WTC11 (cell line): Measurements from ENCODE around the gene DYNLT1. TPM values are rescaled to one million over a fixed set of nuclear protein-coding genes. Genes with fewer than 3 reads are reported as not detected.
"Not testable (repeated sequence)": the region's sequence is repeated elsewhere in the genome, so short reads cannot be mapped to it uniquely, and the experiment has no call there.

ENCODE experiments used
- ATAC-seq: fragments of 200-7000 bp; cut with Tn5 transposase; 2 replicates; pipeline ENCODE4 v1.10.0; 2021; ENCODE audit warnings: mild to moderate bottlenecking, moderate library complexity
- CTCF ChIA-PET: fragments of 300-600 bp; sonication (Branson Sonifier 250); formaldehyde crosslinking; loops from one replicate; lab custom pipeline; 2021; ENCODE audit warnings: antibody characterized with exemption; lab: Charles Lee
- POLR2A ChIA-PET: fragments of 350-600 bp; sonication (Branson Sonifier 250); formaldehyde crosslinking; loops from one replicate; lab custom pipeline; 2021; ENCODE audit warnings: antibody characterized with exemption; lab: Charles Lee
- DNase-seq: peaks from one replicate; pipeline ENCODE4 v3.0.0; 2021; ENCODE audit warnings: low spot score
- H3K27ac Mint-ChIP-seq: 2 replicates; pipeline ENCODE4 v1.8.0; 2021; ENCODE audit warnings: mixed read lengths
- H3K27me3 Mint-ChIP-seq: 2 replicates; pipeline ENCODE4 v1.8.0; 2021; ENCODE audit warnings: low read depth, mild to moderate bottlenecking, moderate library complexity, mixed read lengths
- H3K36me3 Mint-ChIP-seq: 2 replicates; pipeline ENCODE4 v1.8.0; 2021; ENCODE audit warnings: mixed read lengths
- H3K4me1 Mint-ChIP-seq: 2 replicates; pipeline ENCODE4 v1.8.0; 2022; ENCODE audit warnings: mixed read lengths
- H3K4me3 Mint-ChIP-seq: 2 replicates; pipeline ENCODE4 v1.8.0; 2021; ENCODE audit warnings: mild to moderate bottlenecking, moderate library complexity, mixed read lengths
- H3K9me3 Mint-ChIP-seq: 2 replicates; pipeline ENCODE4 v1.8.0; 2021; ENCODE audit warnings: mixed read lengths
- ARID4B ChIP-seq: sonication (generic); formaldehyde crosslinking; IDR thresholded peaks from 2 replicates; pipeline ENCODE4 v1.8.0; 2023; ENCODE audit warnings: missing genetic modification reagents, mild to moderate bottlenecking, borderline replicate concordance
- CBFB ChIP-seq: sonication (generic); formaldehyde crosslinking; IDR thresholded peaks from 2 replicates; pipeline ENCODE4 v1.8.1; 2022; ENCODE audit warnings: mild to moderate bottlenecking, low read depth, missing genetic modification reagents
- CREM ChIP-seq: sonication (generic); formaldehyde crosslinking; IDR thresholded peaks from 2 replicates; pipeline ENCODE4 v1.8.1; 2022; ENCODE audit warnings: mild to moderate bottlenecking, missing genetic modification reagents, moderate library complexity
- E2F4 ChIP-seq: sonication (generic); formaldehyde crosslinking; IDR thresholded peaks from 2 replicates; pipeline ENCODE4 v1.8.1; 2022; ENCODE audit warnings: low read depth, mild to moderate bottlenecking, moderate library complexity, missing genetic modification reagents, borderline replicate concordance
- ELF4 ChIP-seq: sonication (generic); formaldehyde crosslinking; IDR thresholded peaks from 2 replicates; pipeline ENCODE4 v1.8.1; 2022; ENCODE audit warnings: low read depth, mild to moderate bottlenecking, moderate library complexity, missing genetic modification reagents
- EMX1 ChIP-seq: fragments of 250-450 bp; sonication (Bioruptor Pico); IDR thresholded peaks from 2 replicates; pipeline ENCODE4 v1.8.0; 2021; ENCODE audit warnings: mild to moderate bottlenecking
- GRHL2 ChIP-seq: fragments of 250-450 bp; sonication (Bioruptor Pico); IDR thresholded peaks from 2 replicates; pipeline ENCODE4 v1.8.0; 2022; ENCODE audit warnings: mild to moderate bottlenecking, moderate library complexity; ENCODE audit not compliant: insufficient replicate concordance, severe bottlenecking
- JAZF1 ChIP-seq: fragments of 250-450 bp; sonication (Bioruptor Pico); IDR thresholded peaks from 2 replicates; pipeline ENCODE4 v1.9.0; 2021; ENCODE audit warnings: moderate library complexity, mild to moderate bottlenecking, inconsistent platforms
- MYBL2 ChIP-seq: sonication (generic); formaldehyde crosslinking; IDR thresholded peaks from 2 replicates; pipeline ENCODE4 v1.8.1; 2023; ENCODE audit warnings: mild to moderate bottlenecking, moderate library complexity, missing genetic modification reagents
- NFATC4 ChIP-seq: fragments of 250-450 bp; sonication (Bioruptor Pico); IDR thresholded peaks from 2 replicates; pipeline ENCODE4 v1.9.0; 2021; ENCODE audit warnings: mild to moderate bottlenecking
- SMAD3 ChIP-seq: sonication (generic); formaldehyde crosslinking; IDR thresholded peaks from 2 replicates; pipeline ENCODE4 v1.8.0; 2022; ENCODE audit warnings: missing genetic modification reagents, mild to moderate bottlenecking, borderline replicate concordance
- TCF7 ChIP-seq: sonication (generic); formaldehyde crosslinking; IDR thresholded peaks from 2 replicates; pipeline ENCODE4 v1.8.0; 2022; ENCODE audit warnings: mild to moderate bottlenecking, low read depth, missing genetic modification reagents, moderate library complexity
- ZMAT4 ChIP-seq: fragments of 250-450 bp; sonication (Bioruptor Pico); IDR thresholded peaks from 2 replicates; pipeline ENCODE4 v1.9.0; 2021; ENCODE audit warnings: mild to moderate bottlenecking
- ZNF121 ChIP-seq: sonication (generic); formaldehyde crosslinking; IDR thresholded peaks from 2 replicates; pipeline ENCODE4 v1.8.0; 2023; ENCODE audit warnings: missing genetic modification reagents
- ZNF263 ChIP-seq: sonication (generic); formaldehyde crosslinking; IDR thresholded peaks from 2 replicates; pipeline ENCODE4 v1.8.1; 2022; ENCODE audit warnings: low read depth, mild to moderate bottlenecking, moderate library complexity, missing genetic modification reagents
- ZNF396 ChIP-seq: fragments of 250-450 bp; sonication (Bioruptor Pico); IDR thresholded peaks from 2 replicates; pipeline ENCODE4 v1.8.0; 2021; ENCODE audit warnings: mild to moderate bottlenecking, moderate library complexity, borderline replicate concordance
- ZNF425 ChIP-seq: fragments of 250-450 bp; sonication (Bioruptor Pico); conservative IDR thresholded peaks from 2 replicates; pipeline ENCODE4 v1.9.0; 2021; ENCODE audit warnings: mild to moderate bottlenecking
- total RNA-seq: library from RNA; stranded (reverse); gene quantifications from 3 replicates; pipeline ENCODE4 v1.2.3, GENCODE V29; 2021

Gene DYNLT1
- total RNA-seq, 1 experiment from 2014 or later, result 79.0 TPM

- POLR2A ChIA-PET, result no interaction called here
- H3K4me1 Mint-ChIP-seq, result peaks cover 18% of the 10 kb centered on the region
- CTCF ChIA-PET, result interaction anchor here (0.7 kb wide), 2 partner anchors 25 to 65 kb away, joined by 3 to 4 read pairs; no protein-coding TSS in a partner anchor
- ATAC-seq (no peak; the same call in 1 of the 2 replicates), DNase-seq (no peak)
- no peaks in the 10 kb centered on the region for H3K9me3 Mint-ChIP-seq
- no peak overlapping the region for H3K4me3 Mint-ChIP-seq
- no peaks in the 10 kb centered on the region for H3K36me3 Mint-ChIP-seq
- no peaks in the 10 kb centered on the region for H3K27me3 Mint-ChIP-seq
- no peak for TF ChIP-seq ELF4 (CRISPR knock-in tag)
- TF ChIP-seq NFATC4, result no peak
- no peak for TF ChIP-seq ZNF425
- no peak for TF ChIP-seq CBFB (CRISPR knock-in tag)
- TF ChIP-seq ZNF263 (CRISPR knock-in tag), result no peak
- TF ChIP-seq EMX1 (CRISPR knock-in tag), result no peak
- TF ChIP-seq ZMAT4 (CRISPR knock-in tag), result no peak
- TF ChIP-seq CREM (CRISPR knock-in tag), result no peak
- TF ChIP-seq ZNF121, result no peak
- TF ChIP-seq GRHL2, result no peak
- TF ChIP-seq MYBL2, result no peak
- TF ChIP-seq ZNF396 (CRISPR knock-in tag), result no peak
- no peak for TF ChIP-seq JAZF1 (CRISPR knock-in tag)
- TF ChIP-seq ARID4B, result no peak
- no peak for TF ChIP-seq SMAD3
- no peak for TF ChIP-seq TCF7 (CRISPR knock-in tag)
- no peak for TF ChIP-seq E2F4 (CRISPR knock-in tag)
- TF ChIP-seq, all 79 proteins: peak for 0
- no peak overlapping the region for H3K27ac Mint-ChIP-seq
These were observed 9.2 kb upstream of the DYNLT1 start for GRCh38 chr6:158653577-158654354.

GRCh38 chr6:158651981-158652737 lies 7.6 kb upstream of the DYNLT1 start:
- H3K9me3 Mint-ChIP-seq, POLR2A ChIA-PET, ATAC-seq, H3K4me3 Mint-ChIP-seq, H3K27ac Mint-ChIP-seq, H3K27me3 Mint-ChIP-seq, H3K36me3 Mint-ChIP-seq, DNase-seq: not testable (repeated sequence)
- CTCF ChIA-PET, result interaction anchor here (2.8 kb wide), 1 partner anchor 8 kb away, joined by 14 read pairs; no protein-coding TSS in a partner anchor
- peaks cover 18% of the 10 kb centered on the region for H3K4me1 Mint-ChIP-seq
